ENCODE results near the gene NR3C1.

GRCh38 chr5:143262393-143263174, 140.9 kb downstream of the NR3C1 start:
- TF ChIP-seq CTCF (IDR thresholded peaks at IDR 0.05; ENCODE audit: low read depth, low read length, poor library complexity, severe bottlenecking) (no peak), EZH2phosphoT487 (IDR thresholded peaks at IDR 0.05; ENCODE audit: borderline replicate concordance, low read length) (no peak)
